SK-N-MC (cell line): ENCODE measurements around the gene GPR21.

ENCODE experiments used
- EZH2 ChIP-seq: fragments of 200-600 bp; sonication (generic); IDR thresholded peaks from one replicate; pipeline ENCODE4 v1.6.1; 2017; ENCODE audit warnings: antibody characterized with exemption
- POLR2AphosphoS5 ChIP-seq: IDR thresholded peaks from 2 replicates; pipeline ENCODE4 v1.6.1; 2012; ENCODE audit warnings: mild to moderate bottlenecking, low read depth, low read length, borderline replicate concordance

GRCh38 chr9:123053046-123053445 is 19.6 kb downstream of the GPR21 start:
- TF ChIP-seq POLR2AphosphoS5 (no peak), EZH2 (no peak)
